Dermis blood vessel endothelial cell (primary cell): ENCODE results near the gene IGSF11. TPM values are rescaled to one million over a fixed set of nuclear protein-coding genes. Genes with fewer than 3 reads are reported as not detected.
"Not testable (repeated sequence)": the region's sequence is repeated elsewhere in the genome, so short reads cannot be mapped to it uniquely, and the experiment has no call there.

ENCODE experiments used
- DNase-seq: peaks from one replicate; pipeline ENCODE4 v3.0.0; 2010
- total RNA-seq: library from RNA; depleted of rRNA; stranded (reverse); fragments of >200 nt; gene quantifications from 2 replicates; pipeline ENCODE4 v1.2.3, GENCODE V29; 2014

IGSF11 gene
- total RNA-seq, 1 donor from 2014 or later: not detected

DNA sequence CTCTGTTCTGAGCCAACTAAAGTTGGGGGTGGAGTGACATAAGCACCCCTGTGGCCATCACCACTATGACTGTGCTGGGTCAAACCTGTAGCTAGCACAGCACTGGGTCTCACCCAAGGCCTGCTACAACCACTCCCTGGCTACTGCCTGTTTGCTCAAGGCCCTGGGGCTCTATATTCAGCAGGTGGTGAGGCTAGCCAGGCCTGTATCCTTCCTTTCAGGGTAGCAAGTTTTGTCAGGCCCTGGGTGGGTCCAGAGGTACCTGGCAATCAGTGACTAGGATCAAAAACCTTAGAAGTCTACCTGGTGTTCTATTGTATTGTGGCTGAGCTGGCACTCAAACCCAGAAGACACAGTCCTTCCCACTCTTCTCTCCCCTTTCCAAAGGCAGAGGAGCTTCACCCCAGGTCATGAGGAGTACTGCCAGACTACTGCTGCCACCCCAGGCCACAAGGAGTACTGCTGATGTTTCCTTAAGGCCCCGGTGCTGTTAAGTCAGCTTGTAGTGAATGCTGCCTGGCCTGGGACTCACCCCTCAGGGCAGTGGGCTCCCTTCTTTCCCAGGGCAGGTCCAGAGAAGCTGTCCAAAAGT is 170.8 kb downstream of the IGSF11 start:
- no peak for DNase-seq

DNA sequence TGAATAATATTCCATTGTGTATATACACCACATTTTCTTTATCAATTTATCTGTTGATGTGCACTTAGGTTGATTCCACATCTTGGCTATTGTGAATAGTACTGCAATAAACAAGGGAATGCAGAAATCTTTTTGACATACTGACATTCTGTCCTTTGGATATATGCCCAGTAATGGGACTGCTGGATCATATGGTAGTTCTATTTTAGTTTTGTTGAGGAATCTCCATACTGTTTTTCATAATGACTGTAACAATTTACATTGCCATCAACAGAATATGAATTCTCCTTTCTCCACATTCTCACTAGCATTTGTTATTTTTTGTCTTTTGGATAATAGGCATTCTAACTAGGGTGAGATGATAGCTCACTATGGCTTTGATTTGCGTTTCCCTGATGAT is 174.7 kb downstream of the IGSF11 start:
- no peak for DNase-seq

DNA sequence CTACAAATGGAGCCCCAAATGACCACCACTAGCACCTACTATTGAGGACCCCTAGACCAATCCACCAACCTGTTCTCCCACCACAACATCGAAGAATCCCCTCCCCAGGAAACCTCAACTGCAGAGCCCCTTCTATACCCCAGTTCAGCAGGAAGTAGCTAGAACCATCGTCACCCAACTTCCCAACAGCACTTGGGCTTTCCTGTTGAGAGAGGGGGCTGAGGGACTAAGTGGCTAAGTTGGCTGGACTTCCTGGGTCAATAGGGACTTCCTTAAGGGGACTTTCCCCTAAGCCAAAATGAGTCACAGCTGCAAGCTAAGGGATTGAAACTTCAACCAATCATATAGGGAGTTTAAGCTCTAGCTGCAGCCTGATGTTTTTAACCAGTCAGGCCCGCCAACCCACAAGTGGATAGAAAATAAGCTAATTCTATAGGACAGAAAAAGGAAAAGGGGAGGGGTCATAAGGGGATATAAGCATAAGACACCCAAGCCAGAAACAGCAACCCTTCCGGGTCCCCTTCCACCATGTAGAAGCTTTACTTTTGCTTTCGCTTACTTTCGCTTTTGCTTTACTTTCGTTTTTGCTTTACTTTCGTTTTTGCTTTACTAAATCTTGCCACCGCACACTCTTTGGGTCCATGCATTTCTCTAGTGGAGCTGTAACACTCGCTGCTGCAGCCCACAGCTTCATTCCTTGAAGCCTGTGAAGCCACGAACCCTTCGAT is 183.0 kb downstream of the IGSF11 start:
- DNase-seq: not testable (repeated sequence)

DNA sequence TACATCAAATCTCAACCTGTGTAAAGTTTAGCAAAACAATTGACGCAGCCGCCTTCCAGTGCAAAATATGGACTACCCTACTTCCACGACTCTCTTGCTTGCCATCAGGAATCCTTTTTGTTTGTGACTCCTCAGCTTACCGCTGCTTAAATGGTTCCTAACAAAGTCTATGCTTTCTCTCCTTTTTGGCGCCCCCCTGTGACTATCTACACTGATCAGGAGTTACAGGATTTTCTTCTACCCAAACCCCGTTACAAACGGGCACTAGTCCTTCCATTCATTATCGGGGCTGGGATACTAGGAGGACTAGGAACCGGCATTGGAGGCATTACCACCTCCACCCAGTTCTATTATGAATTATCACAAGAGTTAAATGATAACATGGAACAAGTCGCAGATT is 184.0 kb downstream of the IGSF11 start:
- DNase-seq: no peak

Other genes with a start within 250 kb of the IGSF11 start
- not detected in 2 replicates for gene TEX55, start 111.3 kb upstream of the IGSF11 start, total RNA-seq
- gene UPK1B, start 138.8 kb upstream of the IGSF11 start, total RNA-seq: 0.09 TPM in 1 of 2 replicates, not detected in the other
- gene B4GALT4, start 206.0 kb upstream of the IGSF11 start, total RNA-seq: 4.2 and 9.0 TPM in 2 replicates